A673 (cell line): Measurements from ENCODE around the gene ARHGAP26. TPM values are rescaled to one million over a fixed set of nuclear protein-coding genes. Genes with fewer than 3 reads are reported as not detected.

Experiments used
- BruUV-seq: library from RNA; stranded (reverse); fragments of 400-500 nt; replicated peaks from 2 replicates; lab custom pipeline; 2021; lab: Mats Ljungman, UMichigan
- CTCF ChIA-PET: fragments of 300-600 bp; sonication (Branson Sonifier 250); formaldehyde crosslinking; loops from one replicate; lab custom pipeline; 2022; ENCODE audit warnings: antibody characterized with exemption; lab: Charles Lee
- POLR2A ChIA-PET: fragments of 300-600 bp; sonication (Branson Sonifier 250); formaldehyde crosslinking; loops from one replicate; lab custom pipeline; 2022; ENCODE audit warnings: antibody characterized with exemption; ENCODE audit not compliant: low non-redundant PET; lab: Charles Lee
- DNase-seq: peaks from one replicate; pipeline ENCODE4 v3.0.0-alpha.2; 2015; ENCODE audit warnings: low spot score
- H3K27ac ChIP-seq: fragments of 200-600 bp; sonication (generic); 2 replicates; pipeline ENCODE4 v1.5.1; 2016; ENCODE audit warnings: mixed run types, low read depth, mild to moderate bottlenecking, mixed read lengths, antibody characterized with exemption, low read length; ENCODE audit not compliant: poor library complexity, severe bottlenecking
- H3K27me3 ChIP-seq: fragments of 200-600 bp; sonication (generic); replicated peaks from 2 replicates; pipeline ENCODE4 v1.6.1; 2017; ENCODE audit warnings: mixed run types, low read depth, mild to moderate bottlenecking, mixed read lengths, antibody characterized with exemption, low read length; ENCODE audit not compliant: insufficient read depth, poor library complexity
- H3K36me3 ChIP-seq: fragments of 200-600 bp; sonication (generic); 2 replicates; pipeline ENCODE4 v1.6.1; 2016; ENCODE audit warnings: mixed run types, mild to moderate bottlenecking, mixed read lengths, antibody characterized with exemption, low read length; ENCODE audit not compliant: insufficient read depth, poor library complexity, severe bottlenecking
- H3K4me1 ChIP-seq: fragments of 200-600 bp; sonication (generic); 2 replicates; pipeline ENCODE4 v1.6.1; 2017; ENCODE audit warnings: mixed run types, mild to moderate bottlenecking, mixed read lengths, antibody characterized with exemption, low read length; ENCODE audit not compliant: insufficient read depth, poor library complexity, severe bottlenecking
- H3K4me3 ChIP-seq: fragments of 200-600 bp; sonication (generic); 2 replicates; pipeline ENCODE4 v1.5.1; 2016; ENCODE audit warnings: low read depth, mixed run types, mild to moderate bottlenecking, mixed read lengths, low read length; ENCODE audit not compliant: poor library complexity, severe bottlenecking
- H3K9me3 ChIP-seq: fragments of 200-600 bp; sonication (generic); 2 replicates; pipeline ENCODE4 v1.6.1; 2016; ENCODE audit warnings: mixed run types, low read depth, mild to moderate bottlenecking, mixed read lengths, antibody characterized with exemption, low read length; ENCODE audit not compliant: poor library complexity, severe bottlenecking
- EZH2 ChIP-seq: fragments of 200-600 bp; sonication (generic); IDR thresholded peaks from 2 replicates; pipeline ENCODE4 v1.6.1; 2017; ENCODE audit warnings: borderline replicate concordance, low read depth, mild to moderate bottlenecking, mixed read lengths, antibody characterized with exemption, low read length; ENCODE audit not compliant: poor library complexity, severe bottlenecking
- intact Hi-C: fragments of 100-400 bp; cut with micrococcal nuclease; formaldehyde crosslinking; loops from one replicate; pipeline ENCODE4 v1.10.0; 2022; ENCODE audit not compliant: unreplicated experiment
- total RNA-seq: library from RNA; stranded (reverse); gene quantifications from 2 replicates; pipeline ENCODE4 v1.2.3, GENCODE V29; 2021
- TF ChIP-seq, protein P1 (sequence below): fragments of 300-800, 200-600 bp; sonication (generic); conservative IDR thresholded peaks from 2 replicates; pipeline ENCODE4 v1.5.1; 2017; ENCODE audit warnings: low read depth, mild to moderate bottlenecking, antibody characterized with exemption, low read length, moderate library complexity, mixed read lengths

The ARHGAP26 gene
- total RNA-seq, 1 experiment from 2014 or later = 25.5 TPM

DNA sequence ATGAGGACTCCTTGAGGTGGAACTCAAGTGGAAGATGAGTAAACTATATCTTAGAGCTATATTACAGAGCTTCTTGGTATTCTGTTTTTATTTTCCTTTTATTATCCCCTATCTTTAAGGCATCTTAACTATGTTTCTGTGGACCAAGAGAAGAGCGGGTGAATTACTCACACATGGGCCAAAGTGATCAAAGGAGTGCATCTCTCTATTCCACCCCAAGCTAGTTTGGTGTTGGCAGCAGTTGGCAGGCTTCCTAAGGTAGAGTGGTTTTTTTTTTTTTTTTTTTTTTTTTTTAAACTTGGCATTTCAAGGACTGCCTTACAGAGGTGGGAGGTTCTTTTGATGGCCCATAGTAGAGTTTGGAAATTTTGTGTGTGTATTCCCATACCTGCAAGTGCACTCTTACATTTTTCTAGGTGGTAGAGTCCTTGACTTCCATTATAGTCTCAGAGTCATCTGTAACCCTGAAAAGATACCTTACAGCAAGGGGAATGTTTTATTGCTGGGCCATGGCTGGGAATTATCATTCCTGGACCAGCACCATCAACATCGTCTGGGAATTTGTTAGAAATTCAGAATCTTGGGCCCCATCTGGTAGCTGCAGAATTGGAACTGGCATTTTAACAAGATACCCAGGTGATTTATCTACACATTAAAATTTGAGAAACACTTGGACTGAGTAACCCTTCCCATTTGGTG, 51.0 kb downstream of the ARHGAP26 start:
- Histone ChIP-seq H3K9me3 (no peaks in the 10 kb centered on the region), H3K4me1 (peaks cover 42% of the 10 kb centered on the region), H3K4me3 (no peak overlapping the region), H3K27ac (no peak overlapping the region), H3K27me3 (no peaks in the 10 kb centered on the region), H3K36me3 (no peaks in the 10 kb centered on the region)
- CTCF ChIA-PET = no interaction called here
- POLR2A ChIA-PET = no interaction called here
- no TSS peak for BruUV-seq
- intact Hi-C loops = no loop called here
- DNase-seq = no peak
- no peak for TF ChIP-seq EZH2
- TF ChIP-seq, protein P1, sequence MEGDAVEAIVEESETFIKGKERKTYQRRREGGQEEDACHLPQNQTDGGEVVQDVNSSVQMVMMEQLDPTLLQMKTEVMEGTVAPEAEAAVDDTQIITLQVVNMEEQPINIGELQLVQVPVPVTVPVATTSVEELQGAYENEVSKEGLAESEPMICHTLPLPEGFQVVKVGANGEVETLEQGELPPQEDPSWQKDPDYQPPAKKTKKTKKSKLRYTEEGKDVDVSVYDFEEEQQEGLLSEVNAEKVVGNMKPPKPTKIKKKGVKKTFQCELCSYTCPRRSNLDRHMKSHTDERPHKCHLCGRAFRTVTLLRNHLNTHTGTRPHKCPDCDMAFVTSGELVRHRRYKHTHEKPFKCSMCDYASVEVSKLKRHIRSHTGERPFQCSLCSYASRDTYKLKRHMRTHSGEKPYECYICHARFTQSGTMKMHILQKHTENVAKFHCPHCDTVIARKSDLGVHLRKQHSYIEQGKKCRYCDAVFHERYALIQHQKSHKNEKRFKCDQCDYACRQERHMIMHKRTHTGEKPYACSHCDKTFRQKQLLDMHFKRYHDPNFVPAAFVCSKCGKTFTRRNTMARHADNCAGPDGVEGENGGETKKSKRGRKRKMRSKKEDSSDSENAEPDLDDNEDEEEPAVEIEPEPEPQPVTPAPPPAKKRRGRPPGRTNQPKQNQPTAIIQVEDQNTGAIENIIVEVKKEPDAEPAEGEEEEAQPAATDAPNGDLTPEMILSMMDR = no peak

DNA sequence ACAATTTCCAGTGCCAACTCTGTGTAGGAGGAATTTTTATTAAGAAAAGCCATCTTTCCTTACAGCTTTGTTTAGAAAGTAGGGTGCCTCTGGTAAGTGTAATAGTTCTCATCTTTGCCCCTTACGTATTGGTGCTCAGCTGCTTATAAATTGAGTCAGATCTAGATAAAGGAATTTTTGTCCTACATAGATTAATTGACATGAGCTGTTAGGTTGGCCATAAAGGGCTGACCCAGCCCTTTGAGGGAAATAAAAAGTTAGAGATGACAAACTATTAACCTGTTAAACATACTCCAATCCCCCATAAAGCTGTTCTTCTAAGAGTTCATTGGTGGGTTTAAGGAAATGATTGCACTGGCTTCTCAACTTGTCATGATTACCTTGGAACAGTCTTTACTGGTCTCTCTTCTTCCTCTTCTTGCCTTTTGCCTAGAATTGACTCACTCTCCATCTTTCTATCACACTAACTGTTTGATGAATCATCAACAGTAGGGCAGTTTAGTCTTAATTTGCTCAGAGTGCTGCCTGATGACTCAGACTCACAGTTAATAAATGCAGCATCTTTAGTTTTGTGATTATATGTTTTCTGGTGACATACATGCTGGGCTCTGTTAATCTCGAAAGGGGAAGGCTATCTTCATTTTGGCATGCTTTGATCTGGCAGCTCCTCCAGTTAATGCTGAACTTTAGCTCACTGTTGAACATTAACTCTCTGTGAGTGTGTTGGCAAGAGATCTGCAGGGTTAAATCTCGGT, 51.7 kb downstream of the ARHGAP26 start:
- no peaks in the 10 kb centered on the region for H3K36me3 ChIP-seq
- no peaks in the 10 kb centered on the region for H3K27me3 ChIP-seq
- no peak overlapping the region for H3K4me3 ChIP-seq
- CTCF ChIA-PET = no interaction called here
- no TSS peak for BruUV-seq
- no peak overlapping the region for H3K27ac ChIP-seq
- no peaks in the 10 kb centered on the region for H3K9me3 ChIP-seq
- TF ChIP-seq, protein P1 = no peak
- no peak for TF ChIP-seq EZH2
- intact Hi-C loops = no loop called here
- H3K4me1 ChIP-seq = peaks cover 42% of the 10 kb centered on the region
- DNase-seq = peak; percentile 79
- POLR2A ChIA-PET = no interaction called here

DNA sequence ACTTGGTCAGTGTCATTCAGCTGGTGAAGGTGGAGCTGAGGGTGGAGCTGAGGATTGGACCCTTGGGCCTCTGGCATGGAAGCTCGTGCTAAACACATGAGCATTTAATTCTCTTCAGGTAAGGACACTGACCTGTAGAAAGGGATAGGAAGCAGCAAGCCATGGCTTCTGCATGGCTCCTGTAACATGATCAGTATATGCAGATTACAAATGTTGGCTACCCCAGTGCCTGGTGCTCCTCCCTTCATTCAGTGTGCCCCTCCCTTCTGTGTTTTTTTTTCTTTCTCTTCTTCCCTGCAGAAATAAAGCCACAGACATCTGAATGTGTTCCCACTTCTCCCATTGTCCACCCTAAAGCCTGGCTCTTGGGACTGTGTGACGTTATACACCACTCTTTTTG, 52.9 kb downstream of the ARHGAP26 start:
- H3K27me3 ChIP-seq = no peaks in the 10 kb centered on the region
- TF ChIP-seq, protein P1 = no peak
- TF ChIP-seq EZH2 = no peak
- H3K36me3 ChIP-seq = no peaks in the 10 kb centered on the region
- no peak for DNase-seq
- BruUV-seq = no TSS peak
- H3K9me3 ChIP-seq = no peaks in the 10 kb centered on the region
- POLR2A ChIA-PET = no interaction called here
- no peak overlapping the region for H3K27ac ChIP-seq
- H3K4me3 ChIP-seq = no peak overlapping the region
- intact Hi-C loops = no loop called here
- CTCF ChIA-PET = no interaction called here
- peaks cover 37% of the 10 kb centered on the region for H3K4me1 ChIP-seq
